DOHH2 (cell line): ENCODE results near the gene EOLA2.
"Not testable (repeated sequence)": the region's sequence is repeated elsewhere in the genome, so short reads cannot be mapped to it uniquely, and the experiment has no call there.

ENCODE experiments used
- EZH2phosphoT487 ChIP-seq: fragments of 200-600 bp; sonication (generic); IDR thresholded peaks from 2 replicates; pipeline ENCODE4 v1.6.1; 2017; ENCODE audit warnings: borderline replicate concordance, mild to moderate bottlenecking, antibody characterized with exemption, low read length, moderate library complexity, mixed read lengths
- TF ChIP-seq, protein P1 (sequence below): fragments of 200-600 bp; sonication (generic); IDR thresholded peaks from one replicate; pipeline ENCODE4 v1.5.1; 2014; ENCODE audit warnings: antibody characterized with exemption, mild to moderate bottlenecking, low read depth, low read length; ENCODE audit not compliant: poor library complexity, severe bottlenecking

DNA sequence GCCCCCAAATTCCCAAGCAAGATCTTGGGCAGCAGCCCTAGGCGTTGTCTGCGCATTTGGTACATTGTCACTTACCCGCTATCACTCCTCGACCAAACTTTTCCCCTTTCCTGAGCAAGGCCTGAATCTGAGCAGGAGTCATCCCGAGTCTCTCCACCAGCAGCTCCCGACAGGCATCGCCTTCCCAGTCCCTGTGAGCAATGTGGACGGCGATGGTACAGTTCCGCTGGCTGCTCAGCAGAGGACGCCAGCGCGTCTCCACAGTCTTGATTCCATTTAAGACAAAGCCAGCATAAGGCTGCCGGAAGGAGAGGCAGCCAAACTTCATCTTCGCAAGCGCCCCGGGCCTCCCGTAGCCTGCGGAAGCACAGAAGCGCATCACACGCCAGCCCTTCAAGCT is 4.7 kb downstream of the EOLA2 start:
- TF ChIP-seq EZH2phosphoT487: not testable (repeated sequence)
- TF ChIP-seq, protein P1, sequence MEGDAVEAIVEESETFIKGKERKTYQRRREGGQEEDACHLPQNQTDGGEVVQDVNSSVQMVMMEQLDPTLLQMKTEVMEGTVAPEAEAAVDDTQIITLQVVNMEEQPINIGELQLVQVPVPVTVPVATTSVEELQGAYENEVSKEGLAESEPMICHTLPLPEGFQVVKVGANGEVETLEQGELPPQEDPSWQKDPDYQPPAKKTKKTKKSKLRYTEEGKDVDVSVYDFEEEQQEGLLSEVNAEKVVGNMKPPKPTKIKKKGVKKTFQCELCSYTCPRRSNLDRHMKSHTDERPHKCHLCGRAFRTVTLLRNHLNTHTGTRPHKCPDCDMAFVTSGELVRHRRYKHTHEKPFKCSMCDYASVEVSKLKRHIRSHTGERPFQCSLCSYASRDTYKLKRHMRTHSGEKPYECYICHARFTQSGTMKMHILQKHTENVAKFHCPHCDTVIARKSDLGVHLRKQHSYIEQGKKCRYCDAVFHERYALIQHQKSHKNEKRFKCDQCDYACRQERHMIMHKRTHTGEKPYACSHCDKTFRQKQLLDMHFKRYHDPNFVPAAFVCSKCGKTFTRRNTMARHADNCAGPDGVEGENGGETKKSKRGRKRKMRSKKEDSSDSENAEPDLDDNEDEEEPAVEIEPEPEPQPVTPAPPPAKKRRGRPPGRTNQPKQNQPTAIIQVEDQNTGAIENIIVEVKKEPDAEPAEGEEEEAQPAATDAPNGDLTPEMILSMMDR: not testable (repeated sequence)
